ENCODE results near the gene SMC1B. TPM values are rescaled to one million over a fixed set of nuclear protein-coding genes. Genes with fewer than 3 reads are reported as not detected.

The SMC1B gene
- total RNA-seq, 3 donors from 2014 or later (not counting 1 experiment from before 2014, with no cell fraction given) = 0.07 to 0.09 TPM; not detected in 1

- peaks cover 15% of the 10 kb centered on the region for H3K4me1 ChIP-seq (ENCODE audit: control insufficient read depth, insufficient read depth, low read length)
- peaks cover 31% of the 10 kb centered on the region for H3K36me3 Mint-ChIP-seq
- H3K27ac Mint-ChIP-seq = no peak overlapping the region
- H3K9me3 ChIP-seq (ENCODE audit: control insufficient read depth, insufficient read depth, low read length) = no peaks in the 10 kb centered on the region
- no peaks in the 10 kb centered on the region for H3K9me3 Mint-ChIP-seq
- no peak overlapping the region for H3K27ac ChIP-seq (ENCODE audit: low read length)
- DNase-seq = no peak
- no peaks in the 10 kb centered on the region for H3K27me3 Mint-ChIP-seq (ENCODE audit: low read depth in 2 of 2)
- no peak for TF ChIP-seq CTCF (IDR thresholded peaks at IDR 0.05)
- intact Hi-C loops (cut with micrococcal nuclease) = no loop called here
- no peak for ATAC-seq
- no peaks in the 10 kb centered on the region for H3K27me3 ChIP-seq (ENCODE audit: control insufficient read depth, insufficient read depth, low read length)
- peaks cover 7 to 8% of the 10 kb centered on the region in 2 donors for H3K4me1 Mint-ChIP-seq
- H3K4me3 Mint-ChIP-seq = no peak overlapping the region
- 91% methylated on average over 29 of the region's 29 CpGs for WGBS (ENCODE audit: insufficient coverage)
- H3K36me3 ChIP-seq (ENCODE audit: control insufficient read depth, insufficient read depth, low read length) = peaks cover 42% of the 10 kb centered on the region
- no peak overlapping the region for H3K4me3 ChIP-seq (ENCODE audit: low read length)
Observed at GRCh38 chr22:45335854-45336522, 77.4 kb downstream of the SMC1B start.

GRCh38 chr22:45335021-45335818 is 78.2 kb downstream of the SMC1B start:
- Mint-ChIP-seq H3K36me3 (peaks cover 26% of the 10 kb centered on the region), H3K4me3 (no peak overlapping the region), H3K27me3 (ENCODE audit: low read depth in 2 of 2) (no peaks in the 10 kb centered on the region), H3K27ac (no peak overlapping the region), H3K9me3 (no peaks in the 10 kb centered on the region), H3K4me1 (peaks cover 7 to 8% of the 10 kb centered on the region in 2 donors)
- Histone ChIP-seq H3K4me3 (ENCODE audit: low read length) (no peak overlapping the region), H3K9me3 (ENCODE audit: control insufficient read depth, insufficient read depth, low read length) (no peaks in the 10 kb centered on the region), H3K27me3 (ENCODE audit: control insufficient read depth, insufficient read depth, low read length) (no peaks in the 10 kb centered on the region), H3K27ac (ENCODE audit: low read length) (no peak overlapping the region), H3K36me3 (ENCODE audit: control insufficient read depth, insufficient read depth, low read length) (peaks cover 46% of the 10 kb centered on the region), H3K4me1 (ENCODE audit: control insufficient read depth, insufficient read depth, low read length) (peaks cover 15% of the 10 kb centered on the region)
- no peak for TF ChIP-seq CTCF (IDR thresholded peaks at IDR 0.05)
- 88% methylated on average over 26 of the region's 26 CpGs for WGBS (ENCODE audit: insufficient coverage)
- ATAC-seq = no peak
- DNase-seq = no peak
- intact Hi-C loops (cut with micrococcal nuclease) = no loop called here

- Histone ChIP-seq H3K27ac (ENCODE audit: low read length) (no peak overlapping the region), H3K4me1 (ENCODE audit: control insufficient read depth, insufficient read depth, low read length) (peaks cover 15% of the 10 kb centered on the region), H3K27me3 (ENCODE audit: control insufficient read depth, insufficient read depth, low read length) (no peaks in the 10 kb centered on the region), H3K9me3 (ENCODE audit: control insufficient read depth, insufficient read depth, low read length) (no peaks in the 10 kb centered on the region), H3K36me3 (ENCODE audit: control insufficient read depth, insufficient read depth, low read length) (peaks cover 45% of the 10 kb centered on the region), H3K4me3 (ENCODE audit: low read length) (no peak overlapping the region)
- H3K27ac Mint-ChIP-seq = no peak overlapping the region
- H3K36me3 Mint-ChIP-seq = peaks cover 22% of the 10 kb centered on the region
- intact Hi-C loops (cut with micrococcal nuclease) = no loop called here
- no peak overlapping the region for H3K4me3 Mint-ChIP-seq
- ATAC-seq (no peak), DNase-seq (no peak)
- H3K27me3 Mint-ChIP-seq (ENCODE audit: low read depth in 2 of 2) = no peaks in the 10 kb centered on the region
- H3K4me1 Mint-ChIP-seq = peaks cover 7 to 8% of the 10 kb centered on the region in 2 donors
- TF ChIP-seq CTCF (IDR thresholded peaks at IDR 0.05) = no peak
- 90% methylated on average over 9 of the region's 9 CpGs for WGBS (ENCODE audit: insufficient coverage)
- H3K9me3 Mint-ChIP-seq = no peaks in the 10 kb centered on the region
Observed at GRCh38 chr22:45334528-45334927, 78.9 kb downstream of the SMC1B start.
